ENCODE measurements around the gene WNT4.
A peak's percentile ranks its signal among the peaks of the same experiment; 100 is the strongest.

The WNT4 gene

DNA sequence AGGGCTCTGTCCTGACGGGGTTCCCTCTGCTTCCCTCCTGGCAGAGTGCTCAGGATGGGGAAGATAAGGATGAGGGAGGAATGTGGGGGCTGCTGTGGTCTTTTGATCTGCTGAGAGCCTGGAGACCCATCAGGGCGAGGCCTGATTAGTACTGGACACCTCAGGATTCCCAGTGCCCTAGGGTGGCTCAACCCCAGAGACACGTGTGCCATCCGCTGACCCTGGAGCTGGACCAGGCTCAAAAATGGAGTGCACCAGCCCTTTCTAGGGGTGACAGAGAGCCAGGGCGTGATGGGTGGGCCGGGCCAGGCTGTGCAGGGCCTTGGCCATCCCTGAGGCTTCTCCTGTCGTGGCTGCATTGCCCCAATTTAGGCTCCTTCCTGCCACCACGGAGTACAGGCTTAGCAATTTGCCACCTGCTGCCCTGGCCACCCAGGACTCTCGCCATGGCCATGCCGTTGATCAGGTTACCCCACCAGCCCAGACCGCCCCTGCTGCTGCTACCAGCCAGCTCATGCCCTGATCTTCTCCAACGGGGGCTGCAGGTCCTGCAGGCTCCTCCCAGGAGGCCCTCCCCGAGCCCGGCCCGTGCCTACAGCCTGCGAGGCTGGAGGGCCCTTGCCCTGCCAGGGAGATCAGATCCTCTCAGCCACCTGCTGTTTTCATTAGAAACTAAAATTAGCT, 9.5 kb downstream of the WNT4 start:
- intact Hi-C loops (cut with DNase I): no loop called here
- DNase-seq: no peak

DNA sequence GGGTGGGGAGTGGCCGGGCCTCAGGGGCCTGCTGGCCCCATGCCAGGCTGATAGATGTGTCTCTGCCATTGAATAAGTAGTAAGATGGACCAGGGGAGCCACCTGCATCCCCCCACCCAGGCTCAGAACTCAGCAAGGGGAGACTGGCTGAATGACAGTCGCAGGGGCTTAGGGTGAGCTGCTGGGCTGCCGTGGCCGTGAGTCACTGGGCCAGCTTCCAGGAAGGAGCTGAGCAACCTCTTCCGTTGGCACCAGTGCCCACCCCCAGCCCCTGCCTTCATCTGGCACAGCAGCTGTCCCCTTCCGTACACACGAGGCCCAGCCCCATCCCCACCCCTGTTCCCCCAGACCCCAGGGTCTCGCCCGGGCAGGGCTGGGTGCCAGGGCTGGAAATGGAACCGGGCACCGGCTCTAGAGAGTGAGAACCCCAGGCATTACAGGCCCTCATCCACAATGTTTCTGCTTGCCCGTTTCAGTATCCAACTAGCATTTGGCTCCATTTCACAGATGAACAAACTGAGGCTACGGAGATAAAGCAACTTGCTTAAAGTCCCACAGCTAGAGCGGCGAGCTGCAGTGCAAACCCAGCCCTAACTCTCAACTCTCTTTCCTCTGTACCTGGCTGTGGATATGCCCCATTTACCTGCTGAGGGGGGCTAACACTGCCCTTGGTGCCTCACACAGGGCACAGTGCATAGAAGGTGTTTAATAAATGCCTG, 10.2 kb downstream of the WNT4 start:
- intact Hi-C loops (cut with DNase I): no loop called here
- DNase-seq: no peak

- DNase-seq: peak in 7 of 42 donors; percentile 24 to 54 (median 44)
- intact Hi-C loops (cut with DNase I): no loop called here
Measured at GRCh38 chr1:22131875-22132486, 10.9 kb downstream of the WNT4 start.

DNA sequence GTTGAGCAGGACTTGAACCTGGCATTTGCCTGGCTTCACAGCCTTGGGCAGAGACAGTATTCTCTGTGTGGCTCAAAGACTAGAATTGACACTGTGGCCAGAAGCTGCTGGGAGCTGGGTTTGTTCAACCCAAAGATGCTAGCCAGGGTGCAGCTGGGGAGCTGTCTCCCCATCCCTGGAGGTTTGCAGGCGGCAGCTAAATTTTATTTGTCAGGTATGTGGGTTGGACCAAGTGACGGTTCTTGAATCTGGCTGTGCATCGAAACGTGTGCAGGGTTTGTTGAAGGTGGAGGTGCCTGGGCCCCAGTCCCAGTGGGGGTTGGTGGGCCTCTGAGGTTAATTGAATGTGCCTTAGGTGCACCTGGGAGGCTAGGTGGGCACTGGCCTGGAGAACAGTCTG, 11.8 kb downstream of the WNT4 start:
- DNase-seq: peak in 6 of 42 donors; percentile 22 to 72 (median 53)
- intact Hi-C loops (cut with DNase I): no loop called here

- no peak for DNase-seq
- intact Hi-C loops (cut with DNase I): no loop called here
Measured at GRCh38 chr1:22129501-22130117, 13.3 kb downstream of the WNT4 start.

- no peak for DNase-seq
- intact Hi-C loops (cut with DNase I): no loop called here
Measured at GRCh38 chr1:22128392-22128791, 14.5 kb downstream of the WNT4 start.

DNA sequence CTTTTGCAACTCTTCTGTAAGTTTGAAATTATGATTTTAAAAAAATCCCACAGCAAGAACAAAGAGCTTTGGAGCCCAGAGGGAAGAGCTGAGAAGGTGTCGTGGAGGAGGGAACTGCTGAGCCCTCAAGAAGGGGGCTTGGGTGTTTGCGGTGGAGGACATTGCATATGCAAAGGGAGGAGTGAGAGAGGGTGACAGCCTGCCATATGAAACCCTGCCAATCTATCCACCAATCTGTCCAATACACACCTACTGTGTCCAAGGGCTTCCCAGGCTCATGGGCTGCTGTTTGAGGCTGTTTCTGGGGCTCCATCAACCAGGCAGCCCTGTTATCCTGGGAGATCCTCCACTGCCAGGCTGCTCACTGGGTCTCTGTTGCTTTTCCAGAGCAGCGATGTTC, 15.2 kb downstream of the WNT4 start:
- intact Hi-C loops (cut with DNase I): no loop called here
- no peak for DNase-seq

DNA sequence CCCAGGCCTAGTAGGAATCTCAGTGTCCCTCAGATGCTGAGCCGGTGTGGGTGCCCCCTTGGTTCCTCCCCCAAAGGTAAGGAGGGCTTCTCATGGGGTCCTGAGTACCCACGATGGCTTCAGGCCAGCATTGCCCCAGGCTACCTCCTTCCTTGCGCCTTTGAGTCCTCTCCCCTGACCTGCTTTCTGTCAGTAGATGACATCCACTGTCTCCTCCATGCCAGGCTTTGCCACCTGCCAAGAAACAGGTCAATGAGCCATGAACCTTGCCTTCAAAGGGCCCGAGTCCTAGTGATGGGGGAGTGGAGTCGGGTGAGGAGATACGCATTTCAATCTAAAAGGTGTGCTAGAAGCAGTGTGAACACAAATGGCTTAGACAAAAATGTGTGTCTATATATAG, 15.6 kb downstream of the WNT4 start:
- intact Hi-C loops (cut with DNase I): no loop called here
- DNase-seq: no peak

DNA sequence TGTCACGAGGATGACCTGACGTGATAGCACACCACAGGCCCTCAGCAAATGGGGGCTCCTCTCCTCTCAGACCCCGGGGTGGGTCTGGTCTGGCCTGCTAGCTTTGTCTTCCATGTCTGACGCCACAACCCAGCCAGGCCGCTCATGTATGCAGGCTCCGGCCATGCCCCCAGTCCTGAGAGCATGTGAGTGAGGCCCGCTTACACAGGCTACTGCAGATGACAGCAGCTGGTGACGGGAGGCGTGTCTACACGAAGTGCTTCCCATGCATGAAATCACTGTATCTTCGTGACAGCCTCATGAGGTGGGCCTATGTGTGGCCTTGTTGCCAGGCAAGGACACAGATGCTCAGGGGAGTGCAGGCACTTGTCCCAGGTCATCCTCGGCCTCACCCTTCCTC, 16.4 kb downstream of the WNT4 start:
- intact Hi-C loops (cut with DNase I): no loop called here
- DNase-seq: no peak

GRCh38 chr1:22124592-22125229, 18.2 kb downstream of the WNT4 start:
- DNase-seq: no peak
- intact Hi-C loops (cut with DNase I): no loop called here

- intact Hi-C loops (cut with DNase I): no loop called here
- DNase-seq: peak in 2 of 42 donors; percentile 10 to 14
Measured at GRCh38 chr1:22123901-22124404, 18.9 kb downstream of the WNT4 start.

DNA sequence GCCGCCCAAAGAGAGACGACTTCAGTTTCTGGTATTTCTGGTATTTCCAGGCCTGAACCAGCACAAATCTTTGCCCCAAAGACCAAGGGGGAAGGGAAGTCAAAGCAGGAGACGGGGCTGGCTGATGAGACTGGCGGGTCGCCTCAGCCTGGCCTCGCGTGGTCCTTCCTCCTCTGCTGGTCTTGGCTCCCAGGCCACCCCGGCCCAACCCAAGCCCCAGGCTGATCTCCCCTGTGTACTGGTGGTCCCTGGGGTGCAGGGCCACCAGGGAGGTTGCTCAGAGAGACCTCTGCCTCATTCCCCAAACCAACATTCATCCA, 19.9 kb downstream of the WNT4 start:
- DNase-seq: peak in 2 of 42 donors; percentile 18 to 26
- intact Hi-C loops (cut with DNase I): no loop called here

- intact Hi-C loops (cut with DNase I): no loop called here
- peak in 39 of 42 donors; percentile 34 to 88 (median 66) for DNase-seq
Measured at GRCh38 chr1:22122273-22123070, 20.4 kb downstream of the WNT4 start.

DNA sequence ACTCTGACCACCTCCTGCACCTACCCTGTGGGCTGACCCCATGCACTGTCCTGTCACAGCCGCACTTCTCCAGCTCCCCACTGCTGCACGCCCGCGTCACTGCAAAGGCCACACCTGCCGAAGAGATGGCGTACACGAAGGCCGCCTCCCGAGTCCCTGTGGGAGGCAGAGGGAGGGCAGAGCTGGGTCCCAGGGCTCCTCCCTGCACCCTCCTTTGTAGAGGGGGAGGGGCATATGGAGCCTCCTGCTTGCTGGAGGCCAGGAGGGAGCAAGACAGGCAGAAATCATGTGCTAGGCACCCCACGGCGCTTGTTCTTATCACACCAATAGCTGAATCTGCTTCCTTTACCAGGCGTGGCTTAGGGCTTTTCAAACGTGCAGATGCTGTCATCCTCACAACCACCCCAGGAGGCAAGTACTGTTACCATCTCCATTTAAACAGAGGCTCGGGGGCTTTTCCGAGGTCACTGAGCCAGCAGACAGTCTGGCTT, 21.4 kb downstream of the WNT4 start:
- DNase-seq: peak in 2 of 42 donors; percentile 32 to 46

GRCh38 chr1:22120469-22120790, 22.5 kb downstream of the WNT4 start:
- intact Hi-C loops (cut with DNase I): no loop called here
- no peak for DNase-seq

More for the DNA sequence above, 21.4 kb downstream of the WNT4 start:
- intact Hi-C loops (cut with DNase I): no loop called here

GRCh38 chr1:22119626-22120468, 23.1 kb downstream of the WNT4 start:
- intact Hi-C loops (cut with DNase I): loop anchor here (10.0 kb wide), 1 partner anchor 295 kb away; no protein-coding TSS in a partner anchor
- peak in 2 of 42 donors; percentile 10 to 27 for DNase-seq

- DNase-seq: peak in 4 of 42 donors; percentile 7 to 29 (median 25)
- intact Hi-C loops (cut with DNase I): loop anchor here (10.0 kb wide), 1 partner anchor 296 kb away; no protein-coding TSS in a partner anchor
Measured at GRCh38 chr1:22118291-22118992, 24.5 kb downstream of the WNT4 start.
